K562 (cell line): ENCODE data around the gene VSIG10L2. TPM values are rescaled to one million over a fixed set of nuclear protein-coding genes. Genes with fewer than 3 reads are reported as not detected.

Experiments
- ATAC-seq: fragments of 200-7000 bp; cut with Tn5 transposase; 3 replicates; pipeline ENCODE4 v1.9.1; 2020; ENCODE audit warnings: moderate library complexity
- BruUV-seq: library from RNA; stranded (reverse); fragments of 400-500 nt; replicated peaks from 2 replicates; lab custom pipeline; 2021; lab: Mats Ljungman, UMichigan
- CTCF ChIA-PET: fragments of 300-600 bp; formaldehyde crosslinking; extraction: SDS; loops from one replicate; lab custom pipeline; 2021; ENCODE audit warnings: low intra/inter-chr PET ratio; lab: Yijun Ruan, JAX
- POLR2A ChIA-PET: fragments of 300-600, 350-650 bp; sonication (Branson Sonifier 250); formaldehyde crosslinking; extraction: SDS; loops from one replicate; lab custom pipeline; 2021; ENCODE audit warnings: antibody characterized with exemption, inconsistent platforms; lab: Yijun Ruan, JAX
- DNase-seq, 4 experiments: peaks; one replicate each; pipeline versions ENCODE4 v3.0.0 to v3.0.0-alpha.2; 2011 to 2018; ENCODE audit warnings: low spot score in 3 of 4, mixed read lengths in 3 of 4; ENCODE audit errors: extremely low read depth in 1 of 4
- FAIRE-seq: peaks from 2 replicates; lab custom pipeline; 2011; peaks lifted over from hg19 to GRCh38; lab: Jason Lieb, UNC
- H2AFZ ChIP-seq: 2 replicates; pipeline ENCODE4 v1.6.0; 2011; ENCODE audit warnings: low read depth, low read length, control low read depth, inconsistent platforms
- H3K27ac ChIP-seq: fragments of 200-600 bp; 3 replicates; pipeline ENCODE4 v1.8.0; 2011; ENCODE audit warnings: low read depth, mild to moderate bottlenecking, control low read depth, inconsistent platforms, low read length, moderate library complexity, mixed read lengths; ENCODE audit errors: extremely low read depth
- H3K27me3 ChIP-seq, 2 experiments: fragments of 300-600 bp in 1 of 2; 2 replicates in 1 of 2; 3 replicates in 1 of 2; pipeline versions ENCODE4 v1.6.0 to v1.8.0; 2011; ENCODE audit warnings: inconsistent platforms in 2 of 2, low read length in 2 of 2, mild to moderate bottlenecking in 1 of 2, mixed read lengths in 1 of 2, moderate library complexity in 1 of 2; ENCODE audit not compliant: control insufficient read depth in 2 of 2, insufficient read depth in 2 of 2
- H3K36me3 ChIP-seq: fragments of 300-600 bp; 3 replicates; pipeline ENCODE4 v1.8.0; 2011; ENCODE audit warnings: mild to moderate bottlenecking, low read length, inconsistent platforms; ENCODE audit not compliant: control insufficient read depth, insufficient read depth
- H3K4me1 ChIP-seq, 2 experiments: fragments of 200-600 bp in 1 of 2; replicated peaks in 1 of 2; 2 replicates in 1 of 2; 3 replicates in 1 of 2; pipeline versions ENCODE4 v1.5.1 to v1.8.0; 2011; ENCODE audit warnings: inconsistent platforms in 2 of 2, low read length in 2 of 2, mild to moderate bottlenecking in 1 of 2, mixed read lengths in 1 of 2, moderate library complexity in 1 of 2; ENCODE audit not compliant: control insufficient read depth in 2 of 2, insufficient read depth in 2 of 2
- H3K4me2 ChIP-seq: 2 replicates; pipeline ENCODE4 v1.6.1; 2011; ENCODE audit warnings: low read length, control low read depth, inconsistent platforms, mixed read lengths; ENCODE audit not compliant: insufficient read depth
- H3K4me3 ChIP-seq: fragments of 200-600 bp; sonication (generic), shearing (Covaris generic); 2 replicates; pipeline ENCODE4 v1.5.1; 2016; ENCODE audit warnings: control low read depth, inconsistent platforms
- H3K79me2 ChIP-seq: fragments of 200-600 bp; 3 replicates; pipeline ENCODE4 v1.8.0; 2011; ENCODE audit warnings: low read length, inconsistent platforms; ENCODE audit not compliant: control insufficient read depth, insufficient read depth
- H3K9ac ChIP-seq, 2 experiments: 2 replicates each; pipeline versions ENCODE4 v1.6.0 to v1.6.1; 2011; ENCODE audit warnings: low read depth in 2 of 2, low read length in 2 of 2, control low read depth in 1 of 2, inconsistent platforms in 1 of 2, mild to moderate bottlenecking in 1 of 2, mixed read lengths in 1 of 2; ENCODE audit not compliant: insufficient read depth in 1 of 2
- H3K9me1 ChIP-seq: one replicate; pipeline ENCODE4 v1.6.0; 2011; ENCODE audit warnings: inconsistent platforms, mild to moderate bottlenecking, low read length, moderate library complexity; ENCODE audit not compliant: control insufficient read depth, insufficient read depth
- H3K9me3 ChIP-seq: replicated peaks from 2 replicates; pipeline ENCODE4 v1.5.1; 2011; ENCODE audit warnings: low read depth, low read length, inconsistent platforms; ENCODE audit not compliant: control insufficient read depth, insufficient read depth
- H4K20me1 ChIP-seq: replicated peaks from 2 replicates; pipeline ENCODE4 v1.6.1; 2011; ENCODE audit warnings: low read length, inconsistent platforms, mixed read lengths; ENCODE audit not compliant: control insufficient read depth, insufficient read depth
- CXXC5 ChIP-seq: fragments of 250-450 bp; sonication (Bioruptor Pico); IDR thresholded peaks from 2 replicates; pipeline ENCODE4 v1.8.0; 2022; ENCODE audit warnings: inconsistent platforms, mild to moderate bottlenecking, moderate library complexity
- ETV6 ChIP-seq, 3 experiments: fragments of 150-350 bp in 1 of 3; sonication (generic) in 1 of 3; formaldehyde crosslinking in 1 of 3; IDR thresholded peaks; 2 replicates each; pipeline versions ENCODE4 v1.6.1 to v1.8.0; 2014 to 2022; ENCODE audit warnings: borderline replicate concordance in 2 of 3, low read depth in 2 of 3, antibody characterized with exemption in 1 of 3, low read length in 1 of 3, mild to moderate bottlenecking in 1 of 3, missing genetic modification reagents in 1 of 3
- FOXA3 ChIP-seq, 2 experiments: fragments of 450-650 bp in 1 of 2; sonication (generic) in 1 of 2; formaldehyde crosslinking; IDR thresholded peaks in 1 of 2; conservative IDR thresholded peaks in 1 of 2; 2 replicates each; pipeline versions ENCODE4 v1.4.0 to v1.8.0; 2020 to 2022; ENCODE audit warnings: mild to moderate bottlenecking in 2 of 2, missing genetic modification reagents in 1 of 2
- GABPA ChIP-seq: fragments of 200-800 bp; sonication (Bioruptor generic); conservative IDR thresholded peaks from 2 replicates; pipeline ENCODE4 v1.6.1; 2016; ENCODE audit warnings: low read depth, missing genetic modification characterization, missing compliant biosample characterization
- HNRNPUL1 ChIP-seq: fragments of 200-400 bp; formaldehyde crosslinking; IDR thresholded peaks from 2 replicates; pipeline ENCODE4 v1.6.1; 2017; ENCODE audit warnings: low read length
- MYNN ChIP-seq, 2 experiments: sonication (generic); formaldehyde crosslinking in 1 of 2; IDR thresholded peaks; 2 replicates each; pipeline versions ENCODE4 v1.5.0 to v1.6.1; 2016 to 2020; ENCODE audit warnings: antibody characterized with exemption in 1 of 2, missing genetic modification reagents in 1 of 2
- TSC22D4 ChIP-seq: fragments of 450-650 bp; IDR thresholded peaks from 2 replicates; pipeline ENCODE4 v1.6.1; 2016; ENCODE audit warnings: missing genetic modification characterization, missing biosample characterization, control low read depth
- ZBED1 ChIP-seq: IDR thresholded peaks from 2 replicates; pipeline ENCODE4 v1.6.1; 2014
- ZC3H4 ChIP-seq: sonication (generic); formaldehyde crosslinking; IDR thresholded peaks from 2 replicates; pipeline ENCODE4 v1.9.0; 2021; ENCODE audit warnings: missing genetic modification reagents, borderline replicate concordance
- ZNF12 ChIP-seq: sonication (generic); formaldehyde crosslinking; IDR thresholded peaks from 2 replicates; pipeline ENCODE4 v1.4.0; 2020; ENCODE audit warnings: mild to moderate bottlenecking, missing genetic modification reagents
- ZNF124 ChIP-seq: sonication (generic); formaldehyde crosslinking; IDR thresholded peaks from 2 replicates; pipeline ENCODE4 v1.8.1; 2022; ENCODE audit warnings: missing genetic modification reagents
- ZNF274 ChIP-seq: IDR thresholded peaks from 2 replicates; pipeline ENCODE4 v1.6.1; 2011; ENCODE audit warnings: low read depth, mild to moderate bottlenecking, low read length, moderate library complexity, borderline replicate concordance
- ZNF609 ChIP-seq: sonication (generic); formaldehyde crosslinking; IDR thresholded peaks from 2 replicates; pipeline ENCODE4 v1.8.1; 2023; ENCODE audit warnings: missing genetic modification reagents, mild to moderate bottlenecking, borderline replicate concordance
- WGBS: fragments of 100-300 bp; shearing (Covaris generic); methylation state at CpG from one replicate; pipeline ENCODE4 v1.1.6; 2016; ENCODE audit warnings: low coverage, mixed read lengths; ENCODE audit not compliant: insufficient coverage; ENCODE audit errors: missing lambda C conversion rate; 5-methylcytosine and 5-hydroxymethylcytosine counted together
- in situ Hi-C: fragments of 300-500 bp; cut with MboI; formaldehyde crosslinking; loops from 4 replicates; pipeline ENCODE4 v1.15.0; 2018; ENCODE audit warnings: inconsistent platforms, mixed read lengths
- intact Hi-C: fragments of 100-400 bp; cut with micrococcal nuclease; formaldehyde crosslinking; loops from 2 replicates; pipeline ENCODE4 v1.14.2; 2022
- polyA plus RNA-seq, 8 experiments: library from polyadenylated mRNA; depleted of rRNA in 4 of 8; stranded (reverse) in 5 of 8; unstranded in 3 of 8; fragments of >200 nt; fragmentation: Nextera tagmentation in 2 of 8; fragmentation: Illumina TruSeq in 1 of 8; extraction: Ambion mirVana in 2 of 8; extraction: Trizol in 1 of 8; gene quantifications; 2 replicates each; pipeline versions ENCODE4 v1.2.1 to v1.2.3, GENCODE V29; 2011 to 2014; ENCODE audit warnings: inconsistent platforms in 1 of 8, missing spikeins in 1 of 8
- total RNA-seq, 7 experiments: library from RNA; depleted of rRNA in 6 of 7; stranded (reverse); fragments of >200 nt in 6 of 7; fragmentation: Illumina TruSeq in 2 of 7; extraction: Trizol in 2 of 7; gene quantifications; 2 replicates each; pipeline versions ENCODE4 v1.2.1 to v1.2.3, GENCODE V29; 2011 to 2021; ENCODE audit warnings: low replicate concordance in 1 of 7
- TF ChIP-seq, protein P1 (sequence below): fragments of 250-450 bp; sonication (Bioruptor Pico); IDR thresholded peaks from 2 replicates; pipeline ENCODE4 v1.8.0; 2022; ENCODE audit warnings: inconsistent platforms, mild to moderate bottlenecking, moderate library complexity, borderline replicate concordance
- TF ChIP-seq, protein P2 (sequence below): fragments of 450-650 bp; IDR thresholded peaks from 2 replicates; pipeline ENCODE4 v1.6.1; 2016; ENCODE audit warnings: low read depth, mild to moderate bottlenecking, moderate library complexity

The VSIG10L2 gene
- total and polyA plus RNA-seq, 9 of the 15 experiments (the other 6 are each of a cell fraction or from before 2014, with no cell fraction given), result not detected

DNA sequence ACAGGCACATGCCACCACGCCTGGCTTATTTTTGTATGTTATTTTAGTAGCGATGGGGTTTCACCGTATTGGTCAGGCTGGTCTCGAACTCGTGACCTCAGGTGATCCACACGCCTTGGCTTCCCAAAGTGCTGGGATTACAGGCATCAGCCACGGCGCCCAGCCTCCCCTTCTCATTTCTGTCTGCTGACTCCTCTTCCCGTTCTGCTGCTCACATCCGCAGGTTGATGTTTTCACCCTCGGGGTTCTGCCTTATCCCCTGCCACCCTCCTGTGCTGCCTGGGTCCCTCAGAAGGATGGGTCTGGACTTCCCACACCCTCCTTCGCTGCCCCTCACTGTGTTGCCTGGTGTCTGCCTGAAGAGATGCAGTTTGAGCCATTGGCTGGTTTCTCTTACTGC is 19.2 kb upstream of the VSIG10L2 start:
- H3K27me3 ChIP-seq, result peaks cover 20 to 49% of the 10 kb centered on the region in 2 experiments; a peak in 4 of 5 replicates
- H3K79me2 ChIP-seq, result no peaks in the 10 kb centered on the region
- no peaks in the 10 kb centered on the region for H3K9me3 ChIP-seq
- BruUV-seq, result no TSS peak
- in situ Hi-C loops, result no loop called here
- DNase-seq (no peak), FAIRE-seq (no peak), ATAC-seq (no peak)
- H4K20me1 ChIP-seq, result no peaks in the 10 kb centered on the region; the same call in 1 of the 2 replicates
- H3K4me1 ChIP-seq, result no peaks in the 10 kb centered on the region
- CTCF ChIA-PET, result no interaction called here
- no peak overlapping the region for H3K4me3 ChIP-seq
- WGBS, result 2% methylated on average over 12 of the region's 12 CpGs
- H3K27ac ChIP-seq, result no peak overlapping the region
- no peaks in the 10 kb centered on the region for H3K36me3 ChIP-seq
- intact Hi-C loops, result loop anchor here (10.0 kb wide), 1 partner anchor 128 kb away; no protein-coding TSS in a partner anchor
- H3K9ac ChIP-seq, result no peak overlapping the region
- no peak overlapping the region for H3K4me2 ChIP-seq
- H3K9me1 ChIP-seq, result no peaks in the 10 kb centered on the region
- H2AFZ ChIP-seq, result no peak overlapping the region
- POLR2A ChIA-PET, result no interaction called here
- TF ChIP-seq MYNN (IDR thresholded peaks at IDR 0.05) (no peak), MYNN (CRISPR knock-in tag; IDR thresholded peaks at IDR 0.05) (no peak), TSC22D4 (no peak), FOXA3 (CRISPR knock-in tag; conservative IDR thresholded peaks at IDR 0.05 in 1 of 2, IDR thresholded peaks at IDR 0.05 in 1 of 2) (no peak), ZC3H4 (no peak), ETV6 (IDR thresholded peaks at IDR 0.05; ENCODE audit: borderline replicate concordance in 1 of 2, low read depth in 2 of 2, low read length in 1 of 2) (no peak), ETV6 (CRISPR knock-in tag; IDR thresholded peaks at IDR 0.05; ENCODE audit: borderline replicate concordance) (no peak), ZNF609 (CRISPR knock-in tag) (no peak), ZNF274 (no peak), ZBED1 (no peak), CXXC5 (CRISPR knock-in tag) (no peak), HNRNPUL1 (no peak), ZNF12 (CRISPR knock-in tag) (no peak), GABPA (tag) (no peak), ZNF124 (CRISPR knock-in tag) (no peak)
- TF ChIP-seq, protein P1, sequence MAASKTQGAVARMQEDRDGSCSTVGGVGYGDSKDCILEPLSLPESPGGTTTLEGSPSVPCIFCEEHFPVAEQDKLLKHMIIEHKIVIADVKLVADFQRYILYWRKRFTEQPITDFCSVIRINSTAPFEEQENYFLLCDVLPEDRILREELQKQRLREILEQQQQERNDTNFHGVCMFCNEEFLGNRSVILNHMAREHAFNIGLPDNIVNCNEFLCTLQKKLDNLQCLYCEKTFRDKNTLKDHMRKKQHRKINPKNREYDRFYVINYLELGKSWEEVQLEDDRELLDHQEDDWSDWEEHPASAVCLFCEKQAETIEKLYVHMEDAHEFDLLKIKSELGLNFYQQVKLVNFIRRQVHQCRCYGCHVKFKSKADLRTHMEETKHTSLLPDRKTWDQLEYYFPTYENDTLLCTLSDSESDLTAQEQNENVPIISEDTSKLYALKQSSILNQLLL, result no peak
- TF ChIP-seq, protein P2, sequence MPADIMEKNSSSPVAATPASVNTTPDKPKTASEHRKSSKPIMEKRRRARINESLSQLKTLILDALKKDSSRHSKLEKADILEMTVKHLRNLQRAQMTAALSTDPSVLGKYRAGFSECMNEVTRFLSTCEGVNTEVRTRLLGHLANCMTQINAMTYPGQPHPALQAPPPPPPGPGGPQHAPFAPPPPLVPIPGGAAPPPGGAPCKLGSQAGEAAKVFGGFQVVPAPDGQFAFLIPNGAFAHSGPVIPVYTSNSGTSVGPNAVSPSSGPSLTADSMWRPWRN, result no peak
